Smooth muscle cell (in vitro differentiated cells): Measurements from ENCODE around the gene RHEBL1. TPM values are rescaled to one million over a fixed set of nuclear protein-coding genes. Genes with fewer than 3 reads are reported as not detected.

Source experiments
- DNase-seq: peaks from one replicate; lab custom pipeline; 2025; ENCODE audit not compliant: unreplicated experiment; lab: John Stamatoyannopoulos, UW
- H2AFZ ChIP-seq: fragments of 200-600 bp; sonication (generic); 2 replicates; pipeline ENCODE4 v1.6.0; 2016; ENCODE audit warnings: antibody characterized with exemption, low read depth, mild to moderate bottlenecking
- H3F3A ChIP-seq: fragments of 200-600 bp; sonication (generic); 2 replicates; pipeline ENCODE4 v1.6.0; 2017; ENCODE audit warnings: antibody characterized with exemption, low read depth
- H3K27ac ChIP-seq: fragments of 200-600 bp; sonication (generic); 2 replicates; pipeline ENCODE4 v1.5.1; 2016; ENCODE audit warnings: low read depth, mild to moderate bottlenecking
- H3K27me3 ChIP-seq: fragments of 200-600 bp; sonication (generic); 2 replicates; pipeline ENCODE4 v1.6.1; 2016; ENCODE audit warnings: low read depth, mild to moderate bottlenecking
- H3K36me3 ChIP-seq: fragments of 200-600 bp; sonication (generic); 2 replicates; pipeline ENCODE4 v1.5.1; 2016; ENCODE audit warnings: low read depth
- H3K4me1 ChIP-seq: fragments of 200-600 bp; sonication (generic); 2 replicates; pipeline ENCODE4 v1.5.1; 2016; ENCODE audit warnings: low read depth
- H3K4me2 ChIP-seq: fragments of 200-600 bp; sonication (generic); 2 replicates; pipeline ENCODE4 v1.6.0; 2016; ENCODE audit warnings: mild to moderate bottlenecking
- H3K4me3 ChIP-seq: fragments of 200-600 bp; sonication (generic); 2 replicates; pipeline ENCODE4 v1.5.1; 2016; ENCODE audit warnings: mild to moderate bottlenecking
- H3K79me2 ChIP-seq: fragments of 200-600 bp; sonication (generic); 2 replicates; pipeline ENCODE4 v1.6.0; 2016; ENCODE audit warnings: low read depth, mild to moderate bottlenecking
- H3K9ac ChIP-seq: fragments of 200-600 bp; sonication (generic); 2 replicates; pipeline ENCODE4 v1.6.0; 2016; ENCODE audit warnings: low read depth
- H3K9me3 ChIP-seq: fragments of 200-600 bp; sonication (generic); replicated peaks from 2 replicates; pipeline ENCODE4 v1.5.1; 2016; ENCODE audit warnings: low read depth
- H4K20me1 ChIP-seq: fragments of 200-600 bp; sonication (generic); 2 replicates; pipeline ENCODE4 v1.6.0; 2016; ENCODE audit warnings: low read depth
- WGBS: methylation state at CpG from one replicate; pipeline ENCODE4 v1.1.7; 2016; ENCODE audit warnings: low lambda C conversion rate; 5-methylcytosine and 5-hydroxymethylcytosine counted together
- polyA plus RNA-seq: library from polyadenylated mRNA; unstranded; fragments of >200 nt; fragmentation: Nextera tagmentation; extraction: Ambion mirVana; gene quantifications from 2 replicates; pipeline ENCODE4 v1.2.1, GENCODE V29; 2016
- total RNA-seq: library from RNA; depleted of rRNA; stranded (reverse); fragments of >200 nt; gene quantifications from 2 replicates; pipeline ENCODE4 v1.2.3, GENCODE V29; 2014
- TF ChIP-seq, protein P1 (sequence below): fragments of 200-600 bp; sonication (generic); IDR thresholded peaks from 2 replicates; pipeline ENCODE4 v1.5.1; 2017; ENCODE audit warnings: borderline replicate concordance, mild to moderate bottlenecking, antibody characterized with exemption; ENCODE audit not compliant: insufficient read depth, poor library complexity, severe bottlenecking

The RHEBL1 gene
- total and polyA plus RNA-seq, 2 experiments from 2014 or later: 0.76 to 2.1 TPM

DNA sequence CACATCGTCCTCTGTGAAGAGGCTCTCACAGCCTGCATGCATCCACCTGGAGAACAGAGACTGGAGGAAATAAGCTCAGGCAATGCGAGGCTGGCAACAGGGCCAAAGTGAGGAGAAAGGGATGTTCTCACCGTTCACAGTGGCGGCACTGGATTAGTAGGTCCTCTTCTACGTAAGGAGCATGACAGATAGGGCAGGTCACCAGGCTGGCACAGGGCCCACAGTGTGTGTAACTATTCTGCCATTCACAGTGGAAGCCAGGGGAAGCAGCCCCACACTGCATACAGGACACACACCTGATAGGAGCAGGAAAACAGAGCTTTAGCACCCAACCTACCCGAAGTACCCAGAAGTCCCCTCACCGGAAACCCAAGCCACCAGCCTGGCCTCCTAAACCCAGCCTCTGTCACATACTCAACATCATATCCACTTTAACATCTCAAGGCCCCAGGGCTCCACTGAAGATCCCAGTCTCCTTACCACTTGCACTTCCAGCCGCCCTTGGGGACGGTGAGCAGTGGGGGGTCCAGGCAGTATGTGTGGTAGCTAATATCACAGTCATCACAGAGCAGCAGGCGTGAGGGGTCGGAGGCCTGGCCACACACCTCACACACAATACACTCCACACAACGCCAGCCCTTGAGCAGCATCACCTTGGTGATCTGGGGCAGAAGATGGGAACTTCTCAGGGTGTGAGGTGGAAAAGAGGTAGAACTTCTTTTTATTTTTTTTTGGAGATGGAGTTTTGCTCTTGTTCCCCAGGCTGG, 23.5 kb downstream of the RHEBL1 start:
- no peak overlapping the region for H2AFZ ChIP-seq
- no peak overlapping the region for H3K9ac ChIP-seq
- peaks cover 5% of the 10 kb centered on the region for H3K79me2 ChIP-seq
- H3K27me3 ChIP-seq: no peaks in the 10 kb centered on the region
- no peak overlapping the region for H3K4me3 ChIP-seq
- H3K9me3 ChIP-seq: no peaks in the 10 kb centered on the region
- WGBS: 99% methylated on average over 12 of the region's 12 CpGs
- H3K4me2 ChIP-seq: no peak overlapping the region
- no peak for DNase-seq
- peaks cover 50% of the 10 kb centered on the region for H4K20me1 ChIP-seq
- no peak overlapping the region for H3K27ac ChIP-seq
- H3F3A ChIP-seq: no peaks in the 10 kb centered on the region
- H3K4me1 ChIP-seq: no peaks in the 10 kb centered on the region
- TF ChIP-seq, protein P1, sequence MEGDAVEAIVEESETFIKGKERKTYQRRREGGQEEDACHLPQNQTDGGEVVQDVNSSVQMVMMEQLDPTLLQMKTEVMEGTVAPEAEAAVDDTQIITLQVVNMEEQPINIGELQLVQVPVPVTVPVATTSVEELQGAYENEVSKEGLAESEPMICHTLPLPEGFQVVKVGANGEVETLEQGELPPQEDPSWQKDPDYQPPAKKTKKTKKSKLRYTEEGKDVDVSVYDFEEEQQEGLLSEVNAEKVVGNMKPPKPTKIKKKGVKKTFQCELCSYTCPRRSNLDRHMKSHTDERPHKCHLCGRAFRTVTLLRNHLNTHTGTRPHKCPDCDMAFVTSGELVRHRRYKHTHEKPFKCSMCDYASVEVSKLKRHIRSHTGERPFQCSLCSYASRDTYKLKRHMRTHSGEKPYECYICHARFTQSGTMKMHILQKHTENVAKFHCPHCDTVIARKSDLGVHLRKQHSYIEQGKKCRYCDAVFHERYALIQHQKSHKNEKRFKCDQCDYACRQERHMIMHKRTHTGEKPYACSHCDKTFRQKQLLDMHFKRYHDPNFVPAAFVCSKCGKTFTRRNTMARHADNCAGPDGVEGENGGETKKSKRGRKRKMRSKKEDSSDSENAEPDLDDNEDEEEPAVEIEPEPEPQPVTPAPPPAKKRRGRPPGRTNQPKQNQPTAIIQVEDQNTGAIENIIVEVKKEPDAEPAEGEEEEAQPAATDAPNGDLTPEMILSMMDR: no peak
- peaks cover 6% of the 10 kb centered on the region for H3K36me3 ChIP-seq

GRCh38 chr12:49044660-49045059, 25.1 kb downstream of the RHEBL1 start:
- no peaks in the 10 kb centered on the region for H3K9me3 ChIP-seq
- no peak for DNase-seq
- no peaks in the 10 kb centered on the region for H3F3A ChIP-seq
- no peak overlapping the region for H3K4me2 ChIP-seq
- peaks cover 34% of the 10 kb centered on the region for H4K20me1 ChIP-seq
- no peak overlapping the region for H3K27ac ChIP-seq
- no peaks in the 10 kb centered on the region for H3K27me3 ChIP-seq
- H3K4me1 ChIP-seq: no peaks in the 10 kb centered on the region
- TF ChIP-seq, protein P1: no peak
- H3K4me3 ChIP-seq: no peak overlapping the region
- no peaks in the 10 kb centered on the region for H3K79me2 ChIP-seq
- peaks cover 6% of the 10 kb centered on the region for H3K36me3 ChIP-seq
- WGBS: 97% methylated on average over 12 of the region's 12 CpGs
- H2AFZ ChIP-seq: no peak overlapping the region
- H3K9ac ChIP-seq: no peak overlapping the region

- no peaks in the 10 kb centered on the region for H3K27me3 ChIP-seq
- H4K20me1 ChIP-seq: peaks cover 26% of the 10 kb centered on the region
- H3K36me3 ChIP-seq: peaks cover 6% of the 10 kb centered on the region
- H3K4me3 ChIP-seq: no peak overlapping the region
- no peak overlapping the region for H3K9ac ChIP-seq
- no peak overlapping the region for H3K4me2 ChIP-seq
- H3K4me1 ChIP-seq: no peaks in the 10 kb centered on the region
- no peaks in the 10 kb centered on the region for H3K9me3 ChIP-seq
- H2AFZ ChIP-seq: no peak overlapping the region
- no peaks in the 10 kb centered on the region for H3K79me2 ChIP-seq
- 70% methylated on average over 11 of the region's 11 CpGs for WGBS
- H3F3A ChIP-seq: no peaks in the 10 kb centered on the region
- no peak overlapping the region for H3K27ac ChIP-seq
- no peak for DNase-seq
- TF ChIP-seq, protein P1: peak; percentile 58
These were observed 25.9 kb downstream of the RHEBL1 start for GRCh38 chr12:49043856-49044258.

DNA sequence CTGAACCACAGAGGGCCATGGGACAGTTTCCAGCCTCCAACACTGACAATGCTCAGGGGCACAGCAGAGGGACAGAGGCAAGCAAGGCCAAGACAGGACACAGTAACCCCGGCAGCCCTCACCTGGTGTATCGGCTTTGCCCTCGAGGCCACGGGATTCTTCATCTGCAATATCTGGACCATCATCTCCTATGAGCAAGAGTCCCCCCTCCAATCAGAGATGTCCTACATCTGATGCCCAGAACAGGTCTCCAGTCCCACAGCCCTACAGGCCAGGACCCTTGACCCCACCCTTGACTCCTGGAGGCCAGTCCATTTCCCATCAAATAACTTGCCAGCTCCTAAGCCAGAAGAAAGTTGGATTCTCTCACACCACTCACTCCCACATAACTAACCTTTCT, 26.5 kb downstream of the RHEBL1 start:
- H3K4me2 ChIP-seq: no peak overlapping the region
- no peak overlapping the region for H2AFZ ChIP-seq
- WGBS: 100% methylated on average over 4 of the region's 4 CpGs
- H3K9ac ChIP-seq: no peak overlapping the region
- H3K36me3 ChIP-seq: peaks cover 2% of the 10 kb centered on the region
- H3K9me3 ChIP-seq: no peaks in the 10 kb centered on the region
- no peaks in the 10 kb centered on the region for H3F3A ChIP-seq
- DNase-seq: no peak
- TF ChIP-seq, protein P1: no peak
- H3K79me2 ChIP-seq: no peaks in the 10 kb centered on the region
- no peak overlapping the region for H3K4me3 ChIP-seq
- no peaks in the 10 kb centered on the region for H3K4me1 ChIP-seq
- no peaks in the 10 kb centered on the region for H3K27me3 ChIP-seq
- no peak overlapping the region for H3K27ac ChIP-seq
- H4K20me1 ChIP-seq: peaks cover 20% of the 10 kb centered on the region
